GM21723 (cell line): ENCODE results near the gene SLC5A5.

Source experiments
- ATAC-seq: cut with Tn5 transposase; IDR thresholded peaks from one replicate; pipeline ENCODE4 v1.9.1; 2021; ENCODE audit warnings: mild to moderate bottlenecking, moderate library complexity; ENCODE audit not compliant: unreplicated experiment

The SLC5A5 gene

GRCh38 chr19:17871878-17872250, at the start of gene SLC5A5:
Gene SLC5A5, plus strand, starts transcription at chr19:17871945. Its CDS starts 375 bp downstream, at chr19:17872320.
- no peak for ATAC-seq

DNA sequence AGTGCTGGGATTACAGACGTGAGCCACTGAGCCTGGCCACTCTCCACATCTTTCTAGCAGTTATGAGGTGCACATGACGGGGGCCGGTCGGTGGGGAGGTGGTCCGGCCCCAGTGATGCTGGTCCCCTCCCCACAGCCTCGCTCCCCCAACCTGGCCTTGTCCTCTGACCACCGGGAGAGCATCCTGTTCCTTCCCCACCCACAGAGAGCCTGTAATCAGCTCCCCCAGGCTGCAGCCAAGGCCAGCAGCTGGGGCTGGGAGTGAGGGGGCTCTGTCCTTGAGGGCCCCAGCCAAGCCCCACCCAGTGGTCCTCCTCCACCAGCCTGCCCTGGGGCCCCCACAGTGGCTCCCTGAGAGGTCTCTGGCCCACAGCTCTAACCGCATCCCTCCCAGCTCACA, 47.4 kb upstream of the SLC5A5 start:
- no peak for ATAC-seq

- ATAC-seq = no peak
Observed at GRCh38 chr19:17826508-17827056, 45.2 kb upstream of the SLC5A5 start.

DNA sequence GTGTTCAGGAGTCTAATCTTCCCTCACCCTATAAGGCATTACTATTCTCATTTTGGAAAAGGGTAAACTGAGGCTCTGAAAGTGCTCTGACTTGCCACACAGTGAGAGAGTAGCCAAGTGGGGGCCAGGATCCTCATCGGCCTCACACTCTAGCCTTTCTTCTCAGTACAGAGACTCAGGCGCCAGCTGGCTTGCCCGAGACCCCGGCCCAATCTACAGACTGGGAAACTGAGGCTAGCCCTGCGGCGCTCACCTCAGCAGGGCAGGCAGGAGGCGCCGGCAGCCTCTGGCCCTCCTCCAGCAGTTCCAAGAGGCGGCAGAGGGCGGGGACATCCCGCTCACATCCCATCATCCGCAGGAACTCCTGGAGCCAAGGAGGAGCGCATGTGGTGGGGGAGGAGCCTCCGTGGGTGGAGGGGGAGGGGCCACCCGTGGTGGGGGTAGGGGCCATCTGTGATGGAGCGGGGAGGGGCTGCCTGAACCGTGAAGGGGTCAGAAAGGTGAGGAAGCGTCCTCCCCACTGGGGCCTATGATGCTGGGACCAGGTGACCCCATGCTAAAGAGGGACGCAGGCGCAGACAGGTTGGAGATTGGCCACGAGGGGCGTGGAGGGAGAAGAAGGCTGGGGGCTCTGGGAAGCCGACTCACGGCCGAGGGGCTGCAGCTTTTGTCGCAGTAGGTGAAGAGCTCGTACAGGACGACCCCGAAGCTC, 41.7 kb upstream of the SLC5A5 start:
- ATAC-seq = no peak

DNA sequence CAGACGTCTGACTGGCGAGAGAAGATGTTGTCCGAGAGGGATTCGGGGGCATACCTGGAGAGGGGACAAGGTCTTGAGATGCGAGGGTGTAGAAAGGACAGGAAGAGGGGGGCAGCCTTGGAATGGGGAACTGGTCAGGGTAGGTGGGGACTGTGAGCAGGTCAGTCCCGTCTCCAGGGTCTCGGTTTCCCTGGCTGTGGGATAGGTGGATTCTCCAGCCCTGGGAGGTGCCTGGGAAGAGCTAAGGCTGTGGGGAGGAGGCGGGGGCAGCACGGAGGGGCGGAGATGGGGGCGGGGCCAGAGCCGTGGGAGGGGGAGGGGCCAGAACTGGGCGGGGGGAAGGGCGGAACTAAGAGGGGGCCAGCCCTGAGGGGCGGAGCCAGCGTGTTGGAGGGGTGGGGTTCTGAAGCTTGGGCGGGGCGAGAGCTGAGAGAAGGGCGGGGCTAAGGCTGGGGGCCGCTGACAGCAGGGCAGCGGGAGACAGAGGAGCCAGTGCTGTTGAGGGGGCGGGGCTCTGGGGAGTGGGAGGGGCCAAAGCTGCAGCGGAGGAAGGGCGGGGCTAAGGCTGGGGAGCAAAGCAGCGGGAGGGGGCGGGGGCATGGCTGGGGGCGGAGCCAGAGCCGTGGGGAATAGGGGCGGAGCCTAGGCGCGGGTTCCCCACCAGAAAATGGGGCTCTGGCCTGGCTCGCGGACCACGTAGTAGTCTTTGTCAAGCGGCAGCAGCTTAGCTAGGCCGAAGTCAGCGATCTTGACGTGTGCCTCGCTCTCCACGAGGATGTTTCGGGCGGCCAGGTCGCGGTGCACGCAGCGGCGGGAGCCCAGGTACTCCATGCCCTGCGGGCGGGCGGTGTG, 41.0 kb upstream of the SLC5A5 start:
- ATAC-seq = no peak

DNA sequence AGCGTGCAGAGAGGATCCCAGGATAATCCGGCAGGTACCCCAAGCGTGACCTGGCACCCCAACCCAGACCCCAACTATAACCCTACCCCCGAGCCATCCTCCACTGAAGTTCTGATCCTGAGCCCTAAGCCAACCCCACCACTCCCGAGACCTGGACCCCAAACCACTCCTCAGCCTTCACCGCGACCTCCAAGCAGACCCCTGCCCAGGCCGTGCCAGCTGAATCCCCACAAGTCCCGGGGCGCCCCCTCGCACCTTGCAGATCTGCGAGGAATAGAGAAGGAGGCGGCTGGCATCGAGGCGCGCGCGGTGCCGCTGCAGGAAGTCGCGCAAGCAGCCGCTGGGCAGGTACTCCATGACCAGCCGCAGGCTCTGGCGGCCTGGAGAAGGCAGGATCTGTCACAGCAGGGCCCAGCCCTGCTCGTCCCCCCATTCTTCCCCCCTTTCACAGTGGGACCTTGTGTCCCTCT, 40.3 kb upstream of the SLC5A5 start:
- ATAC-seq = no peak

DNA sequence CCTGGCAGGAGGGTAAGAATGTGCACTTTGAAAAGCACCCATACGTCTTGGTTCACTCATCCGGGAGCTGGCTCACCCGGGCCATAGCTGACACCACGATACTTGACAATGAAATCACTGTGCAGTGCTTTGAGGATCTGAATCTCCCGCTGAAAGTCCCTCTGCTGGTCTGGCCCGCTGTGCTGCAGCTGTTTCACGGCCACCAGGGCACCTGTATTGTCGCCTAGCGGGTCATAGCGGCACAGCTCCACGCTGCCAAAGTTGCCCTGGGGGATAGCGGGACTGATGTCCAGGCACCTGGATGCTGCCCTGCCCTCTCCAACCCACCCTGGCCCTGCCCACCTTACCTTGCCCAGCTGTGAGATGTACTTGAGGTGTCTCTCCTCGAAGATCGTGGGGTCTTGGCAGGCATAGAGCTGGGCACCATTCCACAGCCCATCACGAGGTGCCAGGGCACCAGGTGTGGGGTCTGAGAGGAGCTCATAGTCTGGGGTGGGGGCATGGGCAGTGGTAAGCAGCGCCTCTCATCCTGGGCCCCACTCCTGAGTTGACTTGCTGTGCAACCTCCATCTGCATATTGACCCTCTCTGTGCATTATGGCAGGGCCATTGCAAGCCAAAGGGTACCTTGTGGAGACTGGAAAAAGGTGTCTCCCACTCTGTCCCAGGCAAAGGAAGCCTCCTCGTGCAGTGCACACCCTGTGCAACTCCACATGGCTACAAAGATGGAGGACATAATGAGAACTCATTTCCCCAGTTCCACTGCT, 39.1 kb upstream of the SLC5A5 start:
- no peak for ATAC-seq

DNA sequence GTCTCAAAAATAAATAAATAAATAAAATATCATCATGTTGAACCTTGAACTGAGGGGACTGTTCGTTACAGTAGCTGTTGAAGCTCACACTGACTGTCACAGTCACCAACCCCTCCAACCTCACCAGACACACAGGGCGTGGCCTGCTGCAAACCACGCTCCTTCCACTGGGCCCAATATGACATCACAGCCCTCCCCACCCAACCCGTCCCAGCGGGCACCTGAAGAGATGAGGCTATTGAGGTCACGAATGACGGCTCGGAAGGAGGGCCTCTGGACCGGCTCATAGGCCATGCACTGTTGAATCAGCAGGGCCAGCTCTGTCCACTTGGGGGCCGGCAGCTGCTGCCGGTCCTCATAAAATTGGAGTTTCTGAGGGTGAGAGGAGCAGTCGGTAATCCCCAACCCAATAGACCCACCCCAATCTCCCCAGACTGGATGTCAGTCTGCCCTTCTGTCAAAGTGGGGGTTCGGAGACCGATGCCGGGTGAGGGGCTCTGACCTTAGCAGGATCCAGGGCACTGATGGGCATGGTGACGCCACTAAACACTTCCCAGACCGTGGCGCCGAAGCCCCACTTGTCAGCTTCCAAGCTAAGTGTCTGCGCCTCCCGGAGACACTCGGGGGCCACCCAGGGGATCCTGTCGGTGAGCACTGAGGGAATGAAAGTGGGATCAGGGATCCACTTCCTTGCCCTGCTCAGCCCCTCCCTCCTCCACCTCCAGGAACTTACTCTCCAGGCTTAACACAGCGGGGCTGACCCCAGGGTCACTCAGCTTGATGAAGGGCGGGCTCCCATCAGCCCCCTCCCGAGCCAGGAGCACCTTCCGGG, 37.2 kb upstream of the SLC5A5 start:
- no peak for ATAC-seq

DNA sequence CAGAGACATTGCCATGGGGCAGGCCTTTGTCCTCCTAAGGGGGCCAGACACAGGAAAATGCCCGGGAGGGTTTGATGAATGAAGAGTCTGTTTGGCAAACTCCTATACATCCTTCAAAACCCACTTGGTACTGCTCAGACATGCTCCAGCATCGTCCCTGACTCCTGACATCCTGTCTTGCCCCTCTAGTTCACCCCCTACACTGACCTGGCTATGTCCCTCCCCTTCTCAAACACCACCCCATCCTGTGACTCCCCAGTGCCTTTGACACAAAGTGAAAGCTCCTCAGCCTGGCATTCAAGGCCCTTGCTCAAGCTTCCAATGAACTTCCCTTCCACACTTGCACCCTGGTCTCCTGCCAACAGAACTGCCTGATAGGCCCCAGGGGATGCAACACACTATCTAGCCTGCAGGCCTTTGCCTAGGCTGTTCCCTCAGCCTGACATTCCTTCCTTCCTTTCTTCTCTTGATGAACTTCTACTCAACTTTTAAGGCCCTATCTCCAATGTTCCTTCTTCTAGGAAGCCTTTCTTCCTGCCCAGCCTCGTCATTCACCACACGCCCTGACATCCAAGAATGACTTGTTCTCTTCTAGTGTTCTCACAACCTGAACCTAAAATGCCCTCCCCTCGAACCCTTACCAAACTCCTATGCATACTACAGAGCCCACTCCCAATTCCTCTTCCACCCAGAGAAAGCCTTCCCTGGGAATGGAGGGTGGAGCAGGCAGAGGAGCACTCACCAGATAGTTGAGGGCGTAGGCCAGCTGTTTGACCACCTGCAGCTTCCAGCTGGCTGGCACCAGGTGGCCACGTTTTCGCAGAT, 36.4 kb upstream of the SLC5A5 start:
- no peak for ATAC-seq

GRCh38 chr19:17836530-17836929, 35.2 kb upstream of the SLC5A5 start:
- no peak for ATAC-seq

DNA sequence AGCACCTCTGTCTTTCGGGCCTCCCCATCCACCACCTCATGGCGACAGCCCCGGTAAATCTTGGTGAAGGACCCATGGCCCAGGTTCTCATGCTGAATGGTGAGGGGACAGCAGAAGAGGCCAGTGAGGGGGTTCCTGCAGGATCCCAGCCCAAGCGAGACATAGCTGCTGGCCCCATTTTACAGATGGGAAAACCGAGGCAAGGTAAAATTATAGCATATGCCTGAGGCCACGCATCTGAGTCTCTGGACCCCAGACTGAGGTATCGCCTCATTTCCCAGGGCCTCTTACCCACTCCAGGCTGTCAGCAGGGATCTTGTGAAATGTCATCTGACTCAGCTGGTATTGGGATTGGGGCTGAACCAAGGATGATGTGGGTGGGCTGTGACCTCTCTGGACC, 33.8 kb upstream of the SLC5A5 start:
- ATAC-seq = no peak

GRCh38 chr19:17840019-17840418, 31.7 kb upstream of the SLC5A5 start:
- ATAC-seq = no peak

DNA sequence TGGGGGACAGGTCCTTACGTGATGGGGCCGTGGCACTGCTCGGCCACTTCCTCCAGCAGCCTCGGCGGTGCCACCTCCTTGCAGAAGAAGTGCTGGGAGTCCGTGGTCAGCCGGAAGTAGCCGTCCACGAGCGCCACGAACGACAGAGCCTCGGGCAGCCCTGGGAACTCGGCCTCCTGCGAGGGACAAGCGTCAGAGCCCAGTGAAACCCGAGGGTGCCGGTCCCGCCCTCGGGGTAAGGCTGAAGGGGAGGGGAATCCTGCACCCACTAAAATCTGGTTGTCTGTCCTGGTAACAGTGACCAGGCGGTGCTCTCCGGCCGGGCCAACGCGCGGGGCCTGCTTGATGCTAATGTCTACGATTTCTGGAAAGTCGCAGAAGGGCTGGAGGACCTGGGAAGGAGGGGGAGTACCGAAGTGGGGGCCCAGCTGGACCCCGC, 30.4 kb upstream of the SLC5A5 start:
- no peak for ATAC-seq

GRCh38 chr19:17841810-17842662, 29.7 kb upstream of the SLC5A5 start:
- no peak for ATAC-seq

GRCh38 chr19:17842663-17843291, 29.0 kb upstream of the SLC5A5 start:
- no peak for ATAC-seq

DNA sequence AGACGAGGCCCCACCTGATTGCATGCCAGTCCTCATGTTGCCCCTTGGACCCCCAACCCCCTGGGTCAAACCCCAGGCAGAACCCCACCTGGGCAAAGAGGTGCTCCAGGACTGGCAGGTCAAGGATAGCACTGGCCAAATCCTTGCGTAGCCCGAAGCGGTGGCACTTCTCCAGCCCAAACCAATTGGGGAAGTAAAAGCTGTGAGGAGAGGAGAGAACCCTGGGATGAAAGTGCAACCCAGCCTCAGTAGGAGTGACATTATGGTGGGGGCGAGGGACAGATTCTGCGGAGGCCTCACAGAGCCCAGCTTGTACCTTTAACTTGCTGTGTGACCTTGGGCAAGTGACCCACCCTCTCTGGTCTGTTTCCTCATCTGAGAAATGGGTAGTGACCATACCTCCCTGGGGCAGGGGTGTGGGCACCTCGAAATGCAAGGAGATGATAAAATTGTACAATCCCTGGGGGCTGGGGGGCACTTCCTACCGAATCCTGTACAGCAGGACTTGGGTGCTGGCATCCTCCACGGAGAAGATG, 28.4 kb upstream of the SLC5A5 start:
- no peak for ATAC-seq

DNA sequence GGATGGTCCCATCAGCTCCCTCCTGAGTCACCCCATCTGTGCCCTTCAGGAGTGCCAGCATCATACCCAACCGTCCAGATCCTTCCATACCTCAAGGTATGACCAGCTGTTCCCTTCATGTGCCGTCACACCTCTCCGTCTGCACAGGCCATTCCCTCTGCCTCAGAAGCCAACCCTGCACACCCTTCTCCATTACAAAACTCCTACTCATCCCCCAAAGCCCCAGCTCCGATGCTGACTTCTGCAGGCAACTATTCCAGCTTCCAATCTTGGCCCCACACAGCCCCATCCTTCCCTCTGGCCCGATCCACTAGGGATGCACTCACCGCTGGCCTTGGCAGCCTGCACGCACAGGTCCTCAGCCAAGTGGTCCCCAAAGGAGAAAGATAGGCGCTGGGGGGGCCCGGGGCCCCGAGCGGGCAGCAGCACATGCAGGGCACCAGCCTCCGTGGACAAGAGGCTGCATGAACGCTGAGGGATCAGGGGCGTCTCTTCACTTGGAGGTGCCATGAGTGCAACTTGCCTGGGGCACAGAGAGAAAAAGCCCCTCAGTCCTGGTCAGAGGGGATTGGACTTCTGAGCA, 27.7 kb upstream of the SLC5A5 start:
- ATAC-seq = no peak
